ENCODE data around the gene NOTCH1.

NOTCH1 gene

GRCh38 chr9:136495238-136495800, 50.5 kb downstream of the NOTCH1 start:
- H3K4me3 ChIP-seq (ENCODE audit: low read length): no peak overlapping the region
- no peak overlapping the region for H2BK5ac ChIP-seq (ENCODE audit: low read length)
- no peaks in the 10 kb centered on the region for H3K4me1 ChIP-seq (ENCODE audit: control insufficient read depth, low read depth, low read length)
- no peak overlapping the region for H2AK5ac ChIP-seq (ENCODE audit: low read length)
- H3K4ac ChIP-seq (ENCODE audit: low read depth, low read length): no peak overlapping the region
- peaks cover 11% of the 10 kb centered on the region for H3K36me3 ChIP-seq (ENCODE audit: control insufficient read depth, insufficient read depth, low read length)
- no peak overlapping the region for H3K18ac ChIP-seq (ENCODE audit: low read length)
- H3K79me2 ChIP-seq (ENCODE audit: control insufficient read depth, insufficient read depth, low read length): no peaks in the 10 kb centered on the region
- H3K79me1 ChIP-seq (ENCODE audit: low read length): no peaks in the 10 kb centered on the region
- no peak overlapping the region for H3K27ac ChIP-seq (ENCODE audit: low read depth, low read length)
- H3K4me2 ChIP-seq (ENCODE audit: low read length): no peak overlapping the region
- H3K23ac ChIP-seq (ENCODE audit: low read length): no peak overlapping the region
- no peak overlapping the region for H4K5ac ChIP-seq (ENCODE audit: low read length)
- DNase-seq: no peak
- H3K27me3 ChIP-seq (ENCODE audit: insufficient read depth, low read length, poor library complexity): no peaks in the 10 kb centered on the region
- no peak overlapping the region for H2BK120ac ChIP-seq (ENCODE audit: low read depth, low read length)
- no peak overlapping the region for H3K9ac ChIP-seq (ENCODE audit: low read length)
- H4K8ac ChIP-seq (ENCODE audit: low read depth, low read length): no peak overlapping the region
- no peak overlapping the region for H3K56ac ChIP-seq (ENCODE audit: low read length)
- no CpG with 5 or more reads among the region's 17 CpGs for WGBS (ENCODE audit: extremely low coverage, insufficient coverage, low lambda C conversion rate)
- H2BK15ac ChIP-seq (replicated peaks; ENCODE audit: low read depth): no peak overlapping the region

DNA sequence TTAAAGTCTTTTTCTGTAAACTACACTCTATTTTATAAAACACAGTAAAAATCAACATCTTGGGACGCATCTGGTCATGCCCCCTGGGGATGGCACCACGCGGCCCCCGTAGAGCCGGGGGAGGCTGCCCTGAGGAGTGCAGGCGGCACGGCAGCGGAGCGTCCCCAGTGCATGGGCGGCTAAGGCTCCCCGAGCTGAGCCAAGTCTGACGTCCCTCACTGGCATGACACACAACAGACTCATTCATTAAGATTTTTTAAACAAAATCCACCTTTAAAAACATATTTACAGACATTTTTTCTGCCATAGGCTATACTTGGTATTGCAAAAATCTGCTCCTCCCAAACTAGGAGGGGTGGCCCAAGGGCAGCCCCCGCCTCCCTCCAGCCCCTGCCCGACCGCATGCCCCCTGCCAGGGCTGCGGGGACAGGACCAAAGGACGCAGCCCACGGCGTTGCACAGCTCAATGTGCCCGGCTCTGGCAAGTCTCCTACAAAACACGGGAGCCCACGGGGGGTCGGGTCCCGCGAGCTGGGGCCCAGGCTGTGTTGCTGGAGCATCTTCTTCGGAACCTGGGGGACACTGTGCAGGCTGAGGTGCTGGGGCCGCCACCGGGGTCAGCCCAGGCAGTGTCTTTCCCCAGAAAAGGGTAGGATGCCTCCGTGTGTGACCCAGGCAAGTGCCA, 51.2 kb downstream of the NOTCH1 start:
- Histone ChIP-seq H3K4me2 (ENCODE audit: low read length) (no peak overlapping the region), H2BK15ac (replicated peaks; ENCODE audit: low read depth) (no peak overlapping the region), H2BK120ac (ENCODE audit: low read depth, low read length) (no peak overlapping the region)

DNA sequence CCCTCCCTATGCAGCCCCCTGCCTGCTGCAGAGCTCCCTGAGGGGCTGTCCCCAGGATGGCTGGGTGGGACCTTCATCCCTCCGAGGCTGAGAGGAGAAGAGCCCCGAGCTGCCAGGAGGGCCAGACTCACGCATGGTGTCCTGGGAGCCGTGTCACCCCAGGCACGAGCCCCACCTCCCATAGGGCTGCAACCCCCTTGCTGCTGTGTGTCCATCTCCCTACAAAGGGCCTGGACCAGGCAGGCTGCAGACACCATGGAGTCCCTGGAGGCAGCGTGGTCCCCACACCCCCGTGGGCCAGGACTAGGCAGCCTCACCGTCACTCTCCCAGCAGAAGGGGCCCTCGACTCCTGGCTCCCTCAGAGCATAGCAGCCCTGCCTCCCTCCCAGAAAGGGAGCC, 51.8 kb downstream of the NOTCH1 start:
- H3K36me3 ChIP-seq (ENCODE audit: control insufficient read depth, insufficient read depth, low read length): peaks cover 10% of the 10 kb centered on the region
- no peak overlapping the region for H3K9ac ChIP-seq (ENCODE audit: low read length)
- no peaks in the 10 kb centered on the region for H3K4me1 ChIP-seq (ENCODE audit: control insufficient read depth, low read depth, low read length)
- WGBS (ENCODE audit: extremely low coverage, insufficient coverage, low lambda C conversion rate): no CpG with 5 or more reads among the region's 9 CpGs
- no peak overlapping the region for H3K4me3 ChIP-seq (ENCODE audit: low read length)
- no peak overlapping the region for H2BK15ac ChIP-seq (replicated peaks; ENCODE audit: low read depth)
- no peak overlapping the region for H3K23ac ChIP-seq (ENCODE audit: low read length)
- H3K4ac ChIP-seq (ENCODE audit: low read depth, low read length): no peak overlapping the region
- no peak overlapping the region for H2AK5ac ChIP-seq (ENCODE audit: low read length)
- H3K56ac ChIP-seq (ENCODE audit: low read length): no peak overlapping the region
- no peaks in the 10 kb centered on the region for H3K79me2 ChIP-seq (ENCODE audit: control insufficient read depth, insufficient read depth, low read length)
- H3K27me3 ChIP-seq (ENCODE audit: insufficient read depth, low read length, poor library complexity): no peaks in the 10 kb centered on the region
- H3K79me1 ChIP-seq (ENCODE audit: low read length): no peaks in the 10 kb centered on the region
- DNase-seq: no peak
- H4K8ac ChIP-seq (ENCODE audit: low read depth, low read length): no peak overlapping the region
- H2BK120ac ChIP-seq (ENCODE audit: low read depth, low read length): no peak overlapping the region
- H2BK5ac ChIP-seq (ENCODE audit: low read length): no peak overlapping the region
- H3K27ac ChIP-seq (ENCODE audit: low read depth, low read length): no peak overlapping the region
- no peak overlapping the region for H3K4me2 ChIP-seq (ENCODE audit: low read length)
- no peak overlapping the region for H3K18ac ChIP-seq (ENCODE audit: low read length)
- no peak overlapping the region for H4K5ac ChIP-seq (ENCODE audit: low read length)

More for the DNA sequence above, 51.2 kb downstream of the NOTCH1 start:
- Histone ChIP-seq H2AK5ac (ENCODE audit: low read length) (no peak overlapping the region), H2BK5ac (ENCODE audit: low read length) (no peak overlapping the region), H3K23ac (ENCODE audit: low read length) (no peak overlapping the region), H3K9ac (ENCODE audit: low read length) (no peak overlapping the region), H4K8ac (ENCODE audit: low read depth, low read length) (no peak overlapping the region), H3K79me1 (ENCODE audit: low read length) (no peaks in the 10 kb centered on the region), H3K56ac (ENCODE audit: low read length) (no peak overlapping the region), H3K4ac (ENCODE audit: low read depth, low read length) (no peak overlapping the region), H3K4me1 (ENCODE audit: control insufficient read depth, low read depth, low read length) (no peaks in the 10 kb centered on the region), H3K27ac (ENCODE audit: low read depth, low read length) (no peak overlapping the region), H3K79me2 (ENCODE audit: control insufficient read depth, insufficient read depth, low read length) (no peaks in the 10 kb centered on the region), H4K5ac (ENCODE audit: low read length) (no peak overlapping the region), H3K4me3 (ENCODE audit: low read length) (no peak overlapping the region), H3K36me3 (ENCODE audit: control insufficient read depth, insufficient read depth, low read length) (peaks cover 10% of the 10 kb centered on the region), H3K18ac (ENCODE audit: low read length) (no peak overlapping the region), H3K27me3 (ENCODE audit: insufficient read depth, low read length, poor library complexity) (no peaks in the 10 kb centered on the region)
- DNase-seq: no peak
- WGBS (ENCODE audit: extremely low coverage, insufficient coverage, low lambda C conversion rate): no CpG with 5 or more reads among the region's 29 CpGs

DNA sequence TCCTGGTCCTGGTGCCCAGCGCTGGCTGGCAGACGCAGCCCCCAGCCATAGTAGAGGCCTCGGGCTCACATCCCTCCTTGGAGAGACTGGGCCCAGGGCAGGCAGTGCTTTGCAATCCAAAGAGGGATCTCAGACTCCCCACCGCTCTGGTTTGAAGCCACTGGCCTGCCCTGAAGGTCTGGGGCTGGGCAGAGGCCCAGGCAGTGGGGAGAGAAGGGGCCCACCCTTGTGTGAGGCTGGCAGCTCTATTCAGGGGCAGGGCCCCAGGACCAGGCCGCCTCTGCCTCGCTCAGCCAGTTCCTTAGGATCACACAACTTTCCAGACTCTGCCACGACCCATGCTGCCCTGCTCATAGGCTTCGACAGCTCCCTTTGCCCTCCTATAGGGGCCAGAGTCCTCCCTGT, 52.3 kb downstream of the NOTCH1 start:
- no peak overlapping the region for H3K27ac ChIP-seq (ENCODE audit: low read depth, low read length)
- WGBS (ENCODE audit: extremely low coverage, insufficient coverage, low lambda C conversion rate): no CpG with 5 or more reads among the region's 8 CpGs
- H3K27me3 ChIP-seq (ENCODE audit: insufficient read depth, low read length, poor library complexity): no peaks in the 10 kb centered on the region

GRCh38 chr9:136492978-136493522, 52.8 kb downstream of the NOTCH1 start:
- Histone ChIP-seq H2BK5ac (ENCODE audit: low read length) (no peak overlapping the region), H3K36me3 (ENCODE audit: control insufficient read depth, insufficient read depth, low read length) (peaks cover 7% of the 10 kb centered on the region), H3K79me2 (ENCODE audit: control insufficient read depth, insufficient read depth, low read length) (no peaks in the 10 kb centered on the region), H3K4ac (ENCODE audit: low read depth, low read length) (no peak overlapping the region), H4K5ac (ENCODE audit: low read length) (no peak overlapping the region), H3K56ac (ENCODE audit: low read length) (no peak overlapping the region), H3K27me3 (ENCODE audit: insufficient read depth, low read length, poor library complexity) (no peaks in the 10 kb centered on the region), H3K4me1 (ENCODE audit: control insufficient read depth, low read depth, low read length) (no peaks in the 10 kb centered on the region), H3K4me3 (ENCODE audit: low read length) (no peak overlapping the region), H3K18ac (ENCODE audit: low read length) (no peak overlapping the region), H3K9ac (ENCODE audit: low read length) (no peak overlapping the region), H4K8ac (ENCODE audit: low read depth, low read length) (no peak overlapping the region), H3K79me1 (ENCODE audit: low read length) (no peaks in the 10 kb centered on the region), H2AK5ac (ENCODE audit: low read length) (no peak overlapping the region), H3K27ac (ENCODE audit: low read depth, low read length) (no peak overlapping the region), H3K23ac (ENCODE audit: low read length) (no peak overlapping the region), H2BK15ac (replicated peaks; ENCODE audit: low read depth) (no peak overlapping the region), H3K4me2 (ENCODE audit: low read length) (no peak overlapping the region), H2BK120ac (ENCODE audit: low read depth, low read length) (no peak overlapping the region)
- no peak for DNase-seq
- WGBS (ENCODE audit: extremely low coverage, insufficient coverage, low lambda C conversion rate): no CpG with 5 or more reads among the region's 26 CpGs

More for the DNA sequence above, 52.3 kb downstream of the NOTCH1 start:
- Histone ChIP-seq H2BK120ac (ENCODE audit: low read depth, low read length) (no peak overlapping the region), H3K79me1 (ENCODE audit: low read length) (no peaks in the 10 kb centered on the region), H3K4me2 (ENCODE audit: low read length) (no peak overlapping the region), H2BK5ac (ENCODE audit: low read length) (no peak overlapping the region), H3K4ac (ENCODE audit: low read depth, low read length) (no peak overlapping the region), H3K79me2 (ENCODE audit: control insufficient read depth, insufficient read depth, low read length) (no peaks in the 10 kb centered on the region), H3K9ac (ENCODE audit: low read length) (no peak overlapping the region), H3K56ac (ENCODE audit: low read length) (no peak overlapping the region), H4K5ac (ENCODE audit: low read length) (no peak overlapping the region), H3K4me1 (ENCODE audit: control insufficient read depth, low read depth, low read length) (no peaks in the 10 kb centered on the region), H3K4me3 (ENCODE audit: low read length) (no peak overlapping the region), H3K36me3 (ENCODE audit: control insufficient read depth, insufficient read depth, low read length) (peaks cover 10% of the 10 kb centered on the region), H2AK5ac (ENCODE audit: low read length) (no peak overlapping the region), H3K18ac (ENCODE audit: low read length) (no peak overlapping the region), H3K23ac (ENCODE audit: low read length) (no peak overlapping the region), H2BK15ac (replicated peaks; ENCODE audit: low read depth) (no peak overlapping the region), H4K8ac (ENCODE audit: low read depth, low read length) (no peak overlapping the region)
- no peak for DNase-seq

All from mesendoderm (in vitro differentiated cells).